GM15510 (cell line): ENCODE measurements around the gene IFNLR1.

Source experiments
- POLR2A ChIP-seq: IDR thresholded peaks from 3 replicates; pipeline ENCODE4 v1.6.1; 2011; ENCODE audit warnings: borderline replicate concordance; ENCODE audit not compliant: insufficient read length; ENCODE audit errors: extremely low read depth

Gene IFNLR1

GRCh38 chr1:24104854-24105253 is 82.2 kb downstream of the IFNLR1 start:
- TF ChIP-seq POLR2A, result no peak
